H9 (cell line): Measurements from ENCODE around the gene FHIP2A. TPM values are rescaled to one million over a fixed set of nuclear protein-coding genes. Genes with fewer than 3 reads are reported as not detected.
"Not testable (repeated sequence)": the region's sequence is repeated elsewhere in the genome, so short reads cannot be mapped to it uniquely, and the experiment has no call there.

ENCODE experiments used
- DNase-seq: peaks from one replicate; pipeline ENCODE4 v3.0.0-alpha.2; 2017
- H2AFZ ChIP-seq: one replicate; pipeline ENCODE4 v1.6.1; 2013; ENCODE audit warnings: mild to moderate bottlenecking, low read length, control low read depth, moderate library complexity
- H2AK5ac ChIP-seq: 2 replicates; pipeline ENCODE4 v1.6.1; 2013; ENCODE audit warnings: low read length, control low read depth, mixed read lengths; ENCODE audit not compliant: insufficient read length
- H2BK120ac ChIP-seq: one replicate; pipeline ENCODE4 v1.6.1; 2013; ENCODE audit warnings: low read depth, mild to moderate bottlenecking, low read length, control low read depth, inconsistent platforms; ENCODE audit not compliant: poor library complexity, severe bottlenecking
- H2BK12ac ChIP-seq: 2 replicates; pipeline ENCODE4 v1.6.1; 2013; ENCODE audit warnings: low read length, control low read depth, mixed read lengths, low read depth; ENCODE audit not compliant: insufficient read length
- H2BK15ac ChIP-seq: 2 replicates; pipeline ENCODE4 v1.6.1; 2013; ENCODE audit warnings: low read depth, low read length, control low read depth
- H2BK20ac ChIP-seq: one replicate; pipeline ENCODE4 v1.6.1; 2013; ENCODE audit warnings: low read depth, mild to moderate bottlenecking, low read length, control low read depth, inconsistent platforms; ENCODE audit not compliant: poor library complexity, severe bottlenecking
- H2BK5ac ChIP-seq: 2 replicates; pipeline ENCODE4 v1.6.1; 2013; ENCODE audit warnings: low read length, control low read depth, mixed read lengths; ENCODE audit not compliant: insufficient read length
- H3K14ac ChIP-seq: 2 replicates; pipeline ENCODE4 v1.6.1; 2013; ENCODE audit warnings: low read length, control low read depth; ENCODE audit not compliant: insufficient read depth
- H3K18ac ChIP-seq: 2 replicates; pipeline ENCODE4 v1.6.1; 2013; ENCODE audit warnings: low read depth, mild to moderate bottlenecking, mixed read lengths, low read length, control low read depth; ENCODE audit not compliant: insufficient read length
- H3K23ac ChIP-seq: 2 replicates; pipeline ENCODE4 v1.6.1; 2013; ENCODE audit warnings: low read length, control low read depth, mixed read lengths, low read depth; ENCODE audit not compliant: insufficient read length
- H3K23me2 ChIP-seq: 2 replicates; pipeline ENCODE4 v1.6.1; 2013; ENCODE audit warnings: low read depth, mild to moderate bottlenecking, mixed read lengths, low read length, control low read depth; ENCODE audit not compliant: insufficient read length, poor library complexity, severe bottlenecking
- H3K27ac ChIP-seq: 2 replicates; pipeline ENCODE4 v1.5.1; 2013; ENCODE audit warnings: low read length, control low read depth, mixed read lengths, low read depth; ENCODE audit not compliant: insufficient read length
- H3K27me3 ChIP-seq: 2 replicates; pipeline ENCODE4 v1.6.1; 2013; ENCODE audit warnings: low read length, control low read depth, inconsistent platforms; ENCODE audit not compliant: insufficient read depth
- H3K4ac ChIP-seq: 2 replicates; pipeline ENCODE4 v1.6.1; 2013; ENCODE audit warnings: low read depth, mild to moderate bottlenecking, control low read depth, inconsistent platforms, low read length, moderate library complexity
- H3K4me1 ChIP-seq: 2 replicates; pipeline ENCODE4 v1.6.1; 2013; ENCODE audit warnings: low read length, control low read depth, inconsistent platforms; ENCODE audit not compliant: insufficient read depth
- H3K4me2 ChIP-seq: 2 replicates; pipeline ENCODE4 v1.6.1; 2013; ENCODE audit warnings: low read length, control low read depth, mixed read lengths; ENCODE audit not compliant: insufficient read length, insufficient read depth
- H3K56ac ChIP-seq: 2 replicates; pipeline ENCODE4 v1.6.1; 2013; ENCODE audit warnings: low read depth, mild to moderate bottlenecking, mixed read lengths, low read length, control low read depth; ENCODE audit not compliant: insufficient read length
- H3K79me1 ChIP-seq: 2 replicates; pipeline ENCODE4 v1.6.1; 2013; ENCODE audit warnings: low read depth, mild to moderate bottlenecking, moderate library complexity, low read length, control low read depth, inconsistent platforms; ENCODE audit not compliant: insufficient read depth, poor library complexity, severe bottlenecking
- H3K79me2 ChIP-seq: 2 replicates; pipeline ENCODE4 v1.6.1; 2013; ENCODE audit warnings: low read length, control low read depth, inconsistent platforms; ENCODE audit not compliant: insufficient read depth
- H3K9ac ChIP-seq: 2 replicates; pipeline ENCODE4 v1.6.1; 2013; ENCODE audit warnings: low read length, control low read depth, mixed read lengths; ENCODE audit not compliant: insufficient read length; ENCODE audit errors: extremely low read depth
- H3K9me3 ChIP-seq: one replicate; pipeline ENCODE4 v1.6.1; 2013; ENCODE audit warnings: low read depth, low read length, inconsistent platforms; ENCODE audit not compliant: control insufficient read depth
- H3T11ph ChIP-seq: one replicate; pipeline ENCODE4 v1.6.1; 2013; ENCODE audit warnings: mild to moderate bottlenecking, low read length, control low read depth, inconsistent platforms
- H4K20me1 ChIP-seq: one replicate; pipeline ENCODE4 v1.6.1; 2013; ENCODE audit not compliant: control insufficient read depth, insufficient read length, insufficient read depth
- H4K5ac ChIP-seq: 2 replicates; pipeline ENCODE4 v1.6.1; 2013; ENCODE audit warnings: low read depth, mild to moderate bottlenecking, mixed read lengths, low read length, control low read depth; ENCODE audit not compliant: insufficient read length
- H4K8ac ChIP-seq: replicated peaks from 2 replicates; pipeline ENCODE4 v1.6.1; 2013; ENCODE audit warnings: low read length, control low read depth, mixed read lengths, low read depth; ENCODE audit not compliant: insufficient read length
- H4K91ac ChIP-seq: 2 replicates; pipeline ENCODE4 v1.6.1; 2013; ENCODE audit warnings: low read depth, mild to moderate bottlenecking, moderate library complexity, mixed read lengths, low read length, control low read depth; ENCODE audit not compliant: insufficient read length
- H3K27ac Mint-ChIP-seq, 3 experiments: 2 replicates in 2 of 3; 3 replicates in 1 of 3; pipeline ENCODE4 v1.8.0; 2020 to 2021; ENCODE audit warnings: mixed read lengths in 3 of 3, mild to moderate bottlenecking in 1 of 3, moderate library complexity in 1 of 3
- H3K27me3 Mint-ChIP-seq: 2 replicates; pipeline ENCODE4 v1.8.0; 2021; ENCODE audit warnings: low read depth, mild to moderate bottlenecking, moderate library complexity, mixed read lengths
- H3K36me3 Mint-ChIP-seq, 3 experiments: 2 replicates in 2 of 3; 3 replicates in 1 of 3; pipeline ENCODE4 v1.8.0; 2020 to 2021; ENCODE audit warnings: low read depth in 3 of 3, mixed read lengths in 3 of 3; ENCODE audit not compliant: insufficient read depth in 1 of 3
- H3K4me1 Mint-ChIP-seq, 2 experiments: 2 replicates each; pipeline ENCODE4 v1.8.0; 2020; ENCODE audit warnings: mixed read lengths in 2 of 2
- H3K4me3 Mint-ChIP-seq, 2 experiments: 2 replicates in 1 of 2; 3 replicates in 1 of 2; pipeline ENCODE4 v1.8.0; 2020 to 2021; ENCODE audit warnings: mild to moderate bottlenecking in 2 of 2, mixed read lengths in 2 of 2, moderate library complexity in 1 of 2
- H3K9me3 Mint-ChIP-seq, 2 experiments: 2 replicates in 1 of 2; 3 replicates in 1 of 2; pipeline ENCODE4 v1.8.0; 2020; ENCODE audit warnings: mild to moderate bottlenecking in 2 of 2, mixed read lengths in 2 of 2, moderate library complexity in 1 of 2
- CTCF ChIP-seq: fragments of 200-600 bp; sonication (generic); conservative IDR thresholded peaks from 3 replicates; pipeline ENCODE4 v1.8.0; 2021; ENCODE audit warnings: antibody characterized with exemption, mild to moderate bottlenecking
- WGBS: extraction: QIAGEN DNeasy Blood & Tissue Kit; methylation state at CpG from one replicate; pipeline ENCODE4 v1.1.7; 2013; ENCODE audit warnings: missing lambda C conversion rate, low lambda C conversion rate, mixed read lengths; ENCODE audit not compliant: insufficient read length; ENCODE audit errors: extremely low coverage; 5-methylcytosine and 5-hydroxymethylcytosine counted together
- total RNA-seq: library from RNA; stranded (reverse); gene quantifications from 2 replicates; pipeline ENCODE4 v1.2.1, GENCODE V29; 2021

FHIP2A gene
- total RNA-seq, 1 experiment from 2014 or later = 14.8 TPM

- no peak overlapping the region for H2BK15ac ChIP-seq
- H3K4me1 Mint-ChIP-seq = no peaks in the 10 kb centered on the region
- H3K9me3 Mint-ChIP-seq = no peaks in the 10 kb centered on the region
- no peaks in the 10 kb centered on the region for H3K79me1 ChIP-seq
- DNase-seq = no peak
- no peak overlapping the region for H2AK5ac ChIP-seq
- H2BK120ac ChIP-seq = no peak overlapping the region
- H3K23ac ChIP-seq = no peak overlapping the region
- no peak overlapping the region for H2BK12ac ChIP-seq
- H3K9ac ChIP-seq = no peak overlapping the region
- no peaks in the 10 kb centered on the region for H3K27me3 ChIP-seq
- no peaks in the 10 kb centered on the region for H3K79me2 ChIP-seq
- H3K4me2 ChIP-seq = no peak overlapping the region
- no peak overlapping the region for H3K56ac ChIP-seq
- no peak overlapping the region for H2BK20ac ChIP-seq
- H4K20me1 ChIP-seq = no peaks in the 10 kb centered on the region
- no peak overlapping the region for H3K4ac ChIP-seq
- 0 out of 7 replicates have a peak overlapping the region, but pooled peaks of 1 of the 3 experiments have one; percentile 63 for H3K27ac Mint-ChIP-seq
- TF ChIP-seq CTCF = no peak
- no peak overlapping the region for H2AFZ ChIP-seq
- no peak overlapping the region for H4K5ac ChIP-seq
- H4K8ac ChIP-seq = no peak overlapping the region
- no peak overlapping the region for H4K91ac ChIP-seq
- H3K23me2 ChIP-seq = no peaks in the 10 kb centered on the region
- no peaks in the 10 kb centered on the region for H3K27me3 Mint-ChIP-seq
- no peak overlapping the region for H3K18ac ChIP-seq
- WGBS = no CpG with 5 or more reads among the region's 9 CpGs
- no peak overlapping the region for H3T11ph ChIP-seq
- H3K36me3 Mint-ChIP-seq = peaks cover 13 to 44% (median 32%) of the 10 kb centered on the region in 3 experiments
- H3K14ac ChIP-seq = no peak overlapping the region
- no peak overlapping the region for H3K4me3 Mint-ChIP-seq
- no peak overlapping the region for H2BK5ac ChIP-seq
- H3K4me1 ChIP-seq = no peaks in the 10 kb centered on the region
- no peaks in the 10 kb centered on the region for H3K9me3 ChIP-seq
- no peak overlapping the region for H3K27ac ChIP-seq
Measured at GRCh38 chr10:114856544-114857287, 35.1 kb downstream of the FHIP2A start.

GRCh38 chr10:114857288-114857565, 35.6 kb downstream of the FHIP2A start:
- H3K9me3 Mint-ChIP-seq, H4K20me1 ChIP-seq, H4K5ac ChIP-seq, H3K9me3 ChIP-seq, H3K4me3 Mint-ChIP-seq, H3K79me1 ChIP-seq, H3K4ac ChIP-seq, H2AFZ ChIP-seq, H2BK5ac ChIP-seq, H3K4me1 ChIP-seq, H3K27me3 Mint-ChIP-seq, H2BK15ac ChIP-seq, H4K8ac ChIP-seq, H3K79me2 ChIP-seq, H3K4me1 Mint-ChIP-seq, H2AK5ac ChIP-seq, DNase-seq, H2BK120ac ChIP-seq, H3K23me2 ChIP-seq, H4K91ac ChIP-seq, H3T11ph ChIP-seq, H3K18ac ChIP-seq, H3K27ac ChIP-seq, H3K9ac ChIP-seq, H3K4me2 ChIP-seq, H3K56ac ChIP-seq, H3K23ac ChIP-seq, H3K27me3 ChIP-seq, H2BK12ac ChIP-seq, H2BK20ac ChIP-seq, H3K14ac ChIP-seq: not testable (repeated sequence)
- Mint-ChIP-seq H3K36me3 (peaks cover 13 to 41% (median 32%) of the 10 kb centered on the region in 3 experiments), H3K27ac (peak overlapping the region in 1 of 3 experiments; percentile 59; a peak in 1 of 7 replicates)
- no CpG with 5 or more reads among the region's 8 CpGs for WGBS
